Activated naive CD8-positive, alpha-beta T cell treated with anti-CD3 and anti-CD28 coated beads for 36 hours (primary cell): ENCODE data around the gene DNASE1L1. TPM values are rescaled to one million over a fixed set of nuclear protein-coding genes. Genes with fewer than 3 reads are reported as not detected.

ENCODE experiments used
- DNase-seq: peaks from one replicate; pipeline ENCODE4 v3.0.0; 2021
- H3K27ac Mint-ChIP-seq: one replicate; pipeline ENCODE4 v1.8.0; 2022; ENCODE audit warnings: mild to moderate bottlenecking, moderate library complexity, mixed read lengths
- H3K27me3 Mint-ChIP-seq: one replicate; pipeline ENCODE4 v1.8.0; 2022; ENCODE audit warnings: mild to moderate bottlenecking, mixed read lengths
- H3K36me3 Mint-ChIP-seq: one replicate; pipeline ENCODE4 v1.8.0; 2021; ENCODE audit warnings: mild to moderate bottlenecking, mixed read lengths
- H3K4me1 Mint-ChIP-seq: one replicate; pipeline ENCODE4 v1.8.0; 2021; ENCODE audit warnings: mixed read lengths
- H3K4me3 Mint-ChIP-seq: one replicate; pipeline ENCODE4 v1.8.0; 2022; ENCODE audit warnings: mild to moderate bottlenecking, moderate library complexity, mixed read lengths
- H3K9me3 Mint-ChIP-seq: one replicate; pipeline ENCODE4 v1.8.0; 2022; ENCODE audit warnings: mixed read lengths
- total RNA-seq, 2 experiments: library from RNA; stranded (reverse); gene quantifications; one replicate each; pipeline ENCODE4 v1.2.3, GENCODE V29; 2021

Gene DNASE1L1, protein sequence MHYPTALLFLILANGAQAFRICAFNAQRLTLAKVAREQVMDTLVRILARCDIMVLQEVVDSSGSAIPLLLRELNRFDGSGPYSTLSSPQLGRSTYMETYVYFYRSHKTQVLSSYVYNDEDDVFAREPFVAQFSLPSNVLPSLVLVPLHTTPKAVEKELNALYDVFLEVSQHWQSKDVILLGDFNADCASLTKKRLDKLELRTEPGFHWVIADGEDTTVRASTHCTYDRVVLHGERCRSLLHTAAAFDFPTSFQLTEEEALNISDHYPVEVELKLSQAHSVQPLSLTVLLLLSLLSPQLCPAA
- 10 to 100 TPM; 12.4 to 12.7 TPM for total RNA-seq

DNA sequence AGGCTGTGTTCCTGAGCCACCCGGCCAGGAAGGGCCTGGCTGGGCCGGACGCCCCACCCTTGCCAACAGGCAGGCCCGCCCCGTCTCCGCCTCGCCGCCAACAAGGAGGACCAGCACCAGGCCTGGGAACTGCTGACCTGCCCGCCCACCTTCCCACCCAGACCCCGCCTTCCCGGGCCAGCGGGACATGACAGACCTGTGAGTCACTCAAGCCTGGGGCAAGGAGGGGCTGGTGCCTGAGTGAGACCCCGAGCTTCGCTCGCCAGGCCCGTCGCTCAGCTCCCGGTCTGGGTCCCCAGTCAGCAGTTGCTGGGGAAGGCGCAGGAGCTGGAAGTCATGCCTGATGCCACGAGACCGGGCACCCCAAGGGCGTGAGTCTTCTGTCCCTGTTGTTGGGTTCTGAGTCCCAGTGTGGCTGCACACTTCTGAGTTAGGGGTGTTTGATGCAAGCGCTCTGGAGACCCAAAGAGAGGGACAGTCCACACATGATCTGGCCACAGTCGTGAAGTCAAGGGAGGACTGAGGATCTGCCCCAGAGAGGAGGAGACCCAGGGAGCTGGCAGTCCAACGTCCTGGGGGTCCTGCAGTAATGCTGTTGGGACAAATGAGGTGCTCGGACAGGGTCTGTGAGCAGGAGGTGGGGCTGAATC is at the start of gene DNASE1L1:
Gene DNASE1L1 (minus strand): TSS at position 33 of the 650 bp plus-strand sequence. CDS start 3,686 bp downstream, outside the sequence.
- peaks cover 6% of the 10 kb centered on the region for H3K4me1 Mint-ChIP-seq
- H3K36me3 Mint-ChIP-seq, result peaks cover 5% of the 10 kb centered on the region
- no peaks in the 10 kb centered on the region for H3K27me3 Mint-ChIP-seq
- H3K27ac Mint-ChIP-seq, result peak within 1 kb of the TSS; percentile 67
- DNase-seq, result peak; percentile 48
- H3K4me3 Mint-ChIP-seq, result peak within 1 kb of the TSS; percentile 79
- H3K9me3 Mint-ChIP-seq, result no peaks in the 10 kb centered on the region

DNA sequence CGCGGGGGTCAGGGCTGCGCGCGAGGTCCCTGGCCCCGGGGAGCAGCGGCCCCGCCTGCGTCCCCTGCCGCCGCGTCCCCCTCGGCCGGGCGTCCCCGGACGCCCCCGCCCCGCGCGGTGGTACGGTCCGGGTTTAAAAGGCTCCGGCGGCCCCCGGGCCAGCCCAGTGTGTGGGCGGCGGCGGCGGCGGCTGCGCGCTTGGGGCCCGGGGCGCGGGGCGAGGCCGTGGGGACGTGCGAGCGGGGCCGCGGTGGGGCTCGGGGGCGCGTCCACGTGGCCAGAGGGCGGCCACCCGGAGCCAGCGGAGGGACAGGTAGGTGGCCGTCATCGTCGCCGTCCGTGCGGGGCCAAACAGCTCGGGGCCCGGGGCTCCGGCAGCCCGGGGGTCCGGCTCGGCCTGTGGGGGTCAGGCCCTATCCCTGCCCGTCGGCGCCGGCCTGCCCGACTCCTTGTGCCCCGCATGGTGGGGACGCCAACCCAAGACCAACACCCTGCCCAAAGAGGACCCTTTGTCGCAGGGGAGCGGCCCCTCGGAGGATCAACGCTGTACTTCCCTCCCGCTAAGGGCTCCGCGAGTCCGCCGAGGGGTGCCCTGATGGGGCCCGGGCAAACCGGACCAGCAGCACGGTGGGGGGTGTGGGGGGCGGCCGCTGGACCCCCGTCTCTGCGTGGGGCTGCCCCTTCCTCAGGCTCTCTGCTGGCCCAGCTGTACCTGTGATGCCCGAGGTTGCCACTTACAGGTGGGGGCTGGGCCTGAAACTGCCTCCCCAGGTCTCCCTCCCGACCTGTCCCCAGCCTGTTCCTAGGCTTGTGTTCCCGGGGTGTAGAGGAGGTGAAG is 49.3 kb upstream of the DNASE1L1 start, which contains the start of gene PLXNA3:
Gene PLXNA3 (plus strand): TSS at position 166 of the 838 bp plus-strand sequence. CDS start 1,903 bp downstream, outside the sequence.
- Mint-ChIP-seq H3K27ac (peak within 1 kb of the TSS; percentile 87), H3K36me3 (peaks cover 2% of the 10 kb centered on the region), H3K27me3 (no peaks in the 10 kb centered on the region), H3K9me3 (no peaks in the 10 kb centered on the region), H3K4me1 (peaks cover 4% of the 10 kb centered on the region), H3K4me3 (peak within 1 kb of the TSS; percentile 87)
- peak; percentile 76 for DNase-seq

DNA sequence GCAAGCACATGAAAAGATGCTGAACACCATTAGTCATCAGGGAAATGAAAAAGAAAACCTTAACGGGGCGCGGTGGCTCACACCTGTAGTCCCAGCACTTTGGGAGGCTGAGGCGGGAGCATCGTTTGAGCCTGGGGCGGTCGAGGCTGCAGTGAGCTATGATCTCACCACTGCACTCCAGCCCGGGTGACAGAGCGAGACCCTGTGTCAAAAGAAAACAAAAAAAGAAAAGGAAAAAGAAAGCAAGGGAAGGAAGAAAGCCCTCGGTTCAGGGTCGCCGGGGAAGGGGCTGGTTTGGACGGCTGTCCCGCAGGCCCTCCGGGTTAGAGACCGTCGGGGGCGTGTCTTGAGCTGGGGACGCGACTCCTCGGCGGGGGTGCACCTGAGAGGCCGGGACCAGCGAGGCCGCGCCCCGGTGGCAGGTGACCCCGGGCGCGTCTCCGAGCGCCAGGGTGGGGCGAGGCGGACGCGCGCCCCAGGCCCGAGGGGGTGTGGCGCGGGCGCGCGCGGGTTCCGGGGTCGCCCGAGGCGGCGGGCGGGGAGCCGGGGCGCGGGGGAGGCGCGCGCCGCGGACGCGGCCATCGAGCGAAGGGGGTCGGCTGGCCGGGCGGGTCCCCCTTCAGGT is 48.5 kb upstream of the DNASE1L1 start:
- peak overlapping the region; percentile 87 for H3K27ac Mint-ChIP-seq
- H3K4me3 Mint-ChIP-seq, result peak overlapping the region; percentile 87
- H3K36me3 Mint-ChIP-seq, result peaks cover 2% of the 10 kb centered on the region
- no peaks in the 10 kb centered on the region for H3K9me3 Mint-ChIP-seq
- DNase-seq, result peak; percentile 69
- no peaks in the 10 kb centered on the region for H3K27me3 Mint-ChIP-seq
- peaks cover 4% of the 10 kb centered on the region for H3K4me1 Mint-ChIP-seq

DNA sequence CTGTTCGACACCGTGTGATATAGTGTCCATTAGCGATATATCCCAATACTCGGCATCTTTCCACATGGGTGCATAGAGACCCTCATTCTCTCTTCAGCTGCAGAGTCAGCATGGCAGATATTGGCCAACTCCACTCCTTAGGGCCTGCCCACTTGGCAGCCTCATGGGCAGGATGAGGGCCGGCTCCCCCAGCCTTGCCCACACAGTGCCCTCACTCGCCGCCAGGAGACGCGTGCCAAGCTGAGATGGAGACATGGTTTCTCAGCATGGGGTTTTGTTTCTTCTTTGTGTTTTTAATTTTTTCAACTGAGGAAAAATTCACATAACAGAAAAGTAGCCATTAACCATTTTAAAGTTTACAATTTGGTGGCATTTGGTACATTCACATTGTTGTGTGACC is 43.8 kb upstream of the DNASE1L1 start:
- DNase-seq, result no peak
- no peak overlapping the region for H3K4me3 Mint-ChIP-seq
- H3K27ac Mint-ChIP-seq, result no peak overlapping the region
- H3K9me3 Mint-ChIP-seq, result no peaks in the 10 kb centered on the region
- peaks cover 2% of the 10 kb centered on the region for H3K36me3 Mint-ChIP-seq
- H3K27me3 Mint-ChIP-seq, result no peaks in the 10 kb centered on the region
- H3K4me1 Mint-ChIP-seq, result peaks cover 4% of the 10 kb centered on the region

DNA sequence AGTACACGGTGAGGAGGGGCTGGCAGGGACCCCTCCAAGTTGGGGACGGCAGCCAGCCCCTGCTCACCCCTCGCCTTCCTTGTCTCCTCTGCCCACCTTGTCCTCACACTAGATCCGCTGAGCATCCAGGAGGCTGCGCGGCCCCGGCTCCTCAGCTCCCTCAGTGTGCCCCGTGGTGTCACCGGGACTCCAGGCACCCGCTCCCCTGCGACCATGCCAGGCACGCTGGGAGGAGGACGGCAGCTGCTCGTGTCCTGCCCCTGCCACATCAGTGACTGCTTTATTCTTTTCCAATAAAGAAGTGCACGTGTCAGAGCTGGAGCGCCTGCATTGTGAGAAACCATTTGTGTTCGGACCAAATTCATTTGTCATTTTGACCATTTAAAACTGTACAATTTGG is 41.3 kb upstream of the DNASE1L1 start:
- no peaks in the 10 kb centered on the region for H3K27me3 Mint-ChIP-seq
- no peak for DNase-seq
- no peaks in the 10 kb centered on the region for H3K4me1 Mint-ChIP-seq
- no peaks in the 10 kb centered on the region for H3K9me3 Mint-ChIP-seq
- no peak overlapping the region for H3K27ac Mint-ChIP-seq
- H3K4me3 Mint-ChIP-seq, result no peak overlapping the region
- peaks cover 2% of the 10 kb centered on the region for H3K36me3 Mint-ChIP-seq

DNA sequence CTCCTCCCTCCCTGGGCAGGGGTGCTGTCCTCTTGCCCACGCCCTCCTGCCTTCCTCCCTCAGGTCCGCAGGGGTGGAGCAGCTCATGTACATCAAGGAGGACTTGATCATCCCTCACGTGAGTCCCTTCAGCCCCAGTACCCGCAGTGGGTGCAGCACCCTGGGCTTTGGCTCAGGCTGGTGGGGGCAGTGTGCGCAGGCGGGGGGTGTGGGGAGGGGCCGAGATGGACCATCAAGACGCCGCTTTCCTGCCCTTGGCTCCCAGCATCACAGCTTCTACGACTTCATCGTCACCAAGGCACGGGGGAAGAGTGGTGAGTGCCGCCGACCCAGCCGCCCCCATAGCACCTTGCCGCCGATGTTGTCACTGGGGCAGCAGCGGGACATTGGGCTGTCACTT is 40.6 kb upstream of the DNASE1L1 start:
- no peak for DNase-seq
- Mint-ChIP-seq H3K4me3 (no peak overlapping the region), H3K4me1 (no peaks in the 10 kb centered on the region), H3K27ac (no peak overlapping the region), H3K9me3 (no peaks in the 10 kb centered on the region), H3K36me3 (peaks cover 2% of the 10 kb centered on the region), H3K27me3 (no peaks in the 10 kb centered on the region)

DNA sequence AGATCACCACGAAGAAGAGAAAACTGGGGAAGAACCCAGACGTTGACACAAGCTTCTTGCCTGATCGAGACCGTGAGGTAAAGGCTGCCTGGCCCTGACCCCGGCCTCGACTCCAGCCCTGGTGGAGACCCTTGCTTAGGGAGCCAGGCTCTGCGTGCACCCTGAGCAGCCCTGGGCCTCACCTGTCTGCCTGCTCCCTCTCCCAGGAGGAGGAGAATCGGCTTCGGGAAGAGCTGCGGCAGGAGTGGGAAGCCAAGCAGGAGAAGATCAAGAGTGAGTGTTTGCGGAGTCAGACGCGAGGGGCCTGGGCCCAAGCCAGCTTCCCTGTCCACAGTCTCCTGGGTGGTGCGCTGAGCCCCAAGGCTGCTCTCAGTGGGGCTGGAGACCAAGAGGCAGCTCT is 39.4 kb upstream of the DNASE1L1 start:
- Mint-ChIP-seq H3K27ac (no peak overlapping the region), H3K36me3 (no peaks in the 10 kb centered on the region), H3K4me1 (no peaks in the 10 kb centered on the region)

DNA sequence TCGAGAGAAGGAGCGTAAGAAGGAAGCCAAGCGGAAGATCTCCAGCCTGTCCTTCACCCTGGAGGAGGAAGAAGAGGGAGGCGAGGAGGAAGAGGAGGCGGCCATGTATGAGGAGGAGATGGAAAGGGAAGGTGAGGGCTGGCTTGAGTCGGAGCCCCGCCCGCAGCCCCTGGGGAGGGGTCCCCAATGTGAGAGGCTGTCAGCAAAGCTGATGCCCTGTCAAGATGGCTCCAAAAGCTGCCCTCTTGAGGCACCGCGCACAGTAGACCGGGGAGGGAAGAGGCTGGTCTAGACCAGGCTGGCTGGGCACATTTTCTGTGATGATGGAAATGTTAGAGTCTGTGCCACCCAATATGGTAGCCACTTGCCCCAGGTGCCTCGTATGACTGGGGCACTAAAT is 37.4 kb upstream of the DNASE1L1 start:
- no peaks in the 10 kb centered on the region for H3K36me3 Mint-ChIP-seq
- no peak overlapping the region for H3K27ac Mint-ChIP-seq
- H3K27me3 Mint-ChIP-seq, result no peaks in the 10 kb centered on the region
- no peaks in the 10 kb centered on the region for H3K9me3 Mint-ChIP-seq
- no peak overlapping the region for H3K4me3 Mint-ChIP-seq
- DNase-seq, result no peak
- H3K4me1 Mint-ChIP-seq, result no peaks in the 10 kb centered on the region

More for the DNA sequence above, 39.4 kb upstream of the DNASE1L1 start:
- Mint-ChIP-seq H3K4me3 (no peak overlapping the region), H3K9me3 (no peaks in the 10 kb centered on the region), H3K27me3 (no peaks in the 10 kb centered on the region)
- no peak for DNase-seq

DNA sequence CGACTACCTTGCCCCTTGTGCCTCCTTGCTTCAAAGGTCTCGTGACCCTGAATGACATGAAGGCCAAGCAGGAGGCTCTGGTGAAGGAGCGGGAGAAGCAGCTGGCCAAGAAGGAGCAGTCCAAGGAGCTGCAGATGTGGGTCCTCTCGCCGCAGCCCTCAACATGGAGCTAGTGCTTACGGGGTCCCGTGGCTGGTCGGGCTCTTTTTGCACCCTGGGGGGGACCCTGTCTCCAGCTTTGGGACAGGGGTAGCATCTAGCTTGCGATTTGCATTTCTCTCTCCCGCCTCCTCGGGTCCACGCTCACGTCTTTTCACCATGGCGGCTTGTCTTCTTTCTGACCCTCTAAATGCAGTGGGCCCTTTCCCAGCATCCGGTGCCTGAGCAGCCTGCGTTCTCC is 36.7 kb upstream of the DNASE1L1 start:
- H3K4me1 Mint-ChIP-seq, result no peaks in the 10 kb centered on the region
- H3K27ac Mint-ChIP-seq, result no peak overlapping the region
- H3K9me3 Mint-ChIP-seq, result no peaks in the 10 kb centered on the region
- H3K4me3 Mint-ChIP-seq, result no peak overlapping the region
- H3K36me3 Mint-ChIP-seq, result no peaks in the 10 kb centered on the region
- DNase-seq, result no peak
- no peaks in the 10 kb centered on the region for H3K27me3 Mint-ChIP-seq

DNA sequence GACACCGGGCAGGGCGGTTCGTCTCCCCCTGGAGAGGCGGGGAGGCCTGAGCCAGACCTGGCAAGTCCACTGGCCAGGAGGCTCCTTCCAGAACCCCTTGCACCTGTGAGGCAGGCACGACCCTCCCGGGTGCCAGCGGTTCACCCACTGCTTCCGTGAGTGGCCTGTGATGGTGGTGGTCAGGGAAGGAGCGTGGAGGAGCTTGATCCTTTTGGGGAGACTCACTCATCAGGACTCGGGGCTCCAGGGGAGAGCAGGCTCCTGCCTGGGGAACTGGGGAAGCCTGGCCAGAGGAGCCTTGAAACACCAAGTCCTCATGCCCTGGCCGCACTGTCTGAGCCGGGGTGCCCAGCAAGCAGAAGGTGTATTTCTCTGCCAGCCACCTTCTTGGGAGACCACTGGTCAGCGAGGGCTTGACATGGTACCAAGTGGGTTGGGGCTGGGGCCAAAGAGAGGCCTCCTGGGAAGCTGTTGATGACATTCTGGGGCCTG is 35.7 kb upstream of the DNASE1L1 start:
- Mint-ChIP-seq H3K27ac (peak overlapping the region; percentile 16), H3K4me3 (peak overlapping the region; percentile 57), H3K4me1 (peaks cover 4% of the 10 kb centered on the region), H3K27me3 (no peaks in the 10 kb centered on the region), H3K9me3 (no peaks in the 10 kb centered on the region), H3K36me3 (no peaks in the 10 kb centered on the region)
- no peak for DNase-seq

DNA sequence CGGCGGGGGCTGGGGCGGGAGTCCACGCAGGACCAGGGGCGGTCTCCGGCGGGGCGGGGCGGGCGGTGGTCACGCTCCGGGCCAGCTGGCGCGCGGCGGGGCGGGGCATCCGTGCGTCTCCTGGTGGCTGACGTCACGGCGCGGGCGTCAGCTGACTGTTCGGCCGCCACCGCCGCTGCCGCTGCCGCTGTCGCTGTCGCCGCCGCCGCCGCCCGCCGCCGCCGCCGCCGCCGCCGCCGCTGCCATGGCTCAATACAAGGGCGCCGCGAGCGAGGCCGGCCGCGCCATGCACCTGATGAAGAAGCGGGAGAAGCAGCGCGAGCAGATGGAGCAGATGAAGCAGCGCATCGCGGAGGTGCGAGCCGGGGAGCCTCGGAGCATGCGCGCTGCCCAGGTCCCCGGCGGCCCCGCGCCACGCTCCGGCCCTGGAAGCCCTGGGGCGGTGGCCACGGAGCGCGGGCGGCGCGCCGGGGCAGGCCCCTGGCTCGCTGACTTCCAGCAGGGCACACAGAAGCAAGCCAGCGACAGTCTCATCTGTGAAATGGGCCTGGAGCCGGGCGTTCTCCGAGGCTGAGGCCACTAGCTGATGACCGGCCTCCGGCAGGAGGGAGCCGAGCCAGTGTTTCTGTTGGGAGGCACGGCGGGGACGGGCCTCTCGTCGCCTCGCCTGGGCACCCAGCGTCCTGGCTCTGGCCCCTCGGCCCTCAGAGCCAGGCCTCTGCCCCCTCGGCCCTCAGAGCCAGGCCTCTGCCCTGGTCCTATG is 35.1 kb upstream of the DNASE1L1 start, which contains the start of gene FAM50A:
Gene FAM50A (plus strand): TSS at position 150 of the 763 bp plus-strand sequence. CDS start 95 bp downstream, at position 245.
- H3K27ac Mint-ChIP-seq, result peak within 1 kb of the TSS; percentile 78
- peak; percentile 77 for DNase-seq
- no peaks in the 10 kb centered on the region for H3K9me3 Mint-ChIP-seq
- peaks cover 4% of the 10 kb centered on the region for H3K4me1 Mint-ChIP-seq
- H3K36me3 Mint-ChIP-seq, result no peaks in the 10 kb centered on the region
- H3K27me3 Mint-ChIP-seq, result no peaks in the 10 kb centered on the region
- peak within 1 kb of the TSS; percentile 76 for H3K4me3 Mint-ChIP-seq

DNA sequence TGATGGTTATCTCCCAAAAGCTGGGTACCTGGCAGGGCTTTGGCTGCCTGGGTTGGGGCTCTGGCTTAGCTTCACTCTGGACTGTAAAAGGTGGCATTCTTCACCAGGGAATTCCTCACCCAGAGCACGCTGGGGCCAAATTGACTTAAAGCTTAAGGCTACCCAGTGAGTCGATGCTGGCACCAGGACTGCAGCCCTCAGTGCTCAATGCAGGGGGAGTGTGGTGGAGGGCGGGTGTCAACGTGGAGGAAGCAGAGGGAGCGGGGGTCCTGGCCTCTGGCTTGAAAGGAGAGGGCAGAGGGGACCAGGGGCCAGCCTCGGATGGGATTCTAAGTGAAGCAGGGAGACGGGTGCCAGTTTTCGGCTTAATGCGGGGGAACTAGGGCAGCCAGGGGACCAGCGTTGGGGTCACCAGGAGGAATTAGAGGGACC is 34.4 kb upstream of the DNASE1L1 start:
- DNase-seq, result no peak

DNA sequence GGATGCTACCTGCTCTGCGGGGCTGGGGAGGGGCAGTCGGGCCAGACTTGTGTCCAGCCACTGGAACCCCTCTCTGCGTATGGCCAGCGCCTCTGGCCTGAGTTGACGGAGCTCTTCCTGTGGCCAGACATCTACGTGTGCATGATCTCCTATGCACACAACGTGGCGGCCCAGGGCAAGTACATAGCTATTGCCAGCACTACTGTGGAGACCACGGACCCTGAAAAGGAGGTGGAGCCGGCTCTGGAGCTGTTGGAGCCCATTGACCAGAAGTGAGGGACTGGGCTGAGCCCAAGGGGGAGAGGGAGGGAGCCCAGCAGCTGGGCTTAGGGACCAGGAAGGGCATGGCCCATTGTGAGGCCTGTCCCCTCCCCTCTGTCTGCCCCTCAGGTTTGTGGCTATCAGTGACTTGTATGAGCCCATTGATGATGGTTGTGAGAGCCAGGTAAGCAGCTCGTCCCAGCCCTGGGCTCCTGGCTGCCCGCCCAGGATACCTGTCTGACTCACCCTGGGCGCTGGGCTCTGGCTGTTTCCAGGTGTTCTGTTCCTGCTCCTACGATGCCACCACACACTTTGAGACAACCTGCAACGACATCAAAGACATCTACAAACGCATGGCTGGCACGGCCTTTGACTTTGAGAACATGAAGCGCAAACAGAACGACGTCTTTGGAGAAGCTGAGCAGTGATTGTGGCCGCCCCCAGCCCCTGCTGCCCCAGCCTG is 33.1 kb upstream of the DNASE1L1 start:
- Mint-ChIP-seq H3K9me3 (no peaks in the 10 kb centered on the region), H3K4me1 (peaks cover 13% of the 10 kb centered on the region), H3K36me3 (no peaks in the 10 kb centered on the region), H3K27ac (no peak overlapping the region), H3K27me3 (no peaks in the 10 kb centered on the region), H3K4me3 (no peak overlapping the region)
- no peak for DNase-seq

More for the DNA sequence above, 34.4 kb upstream of the DNASE1L1 start:
- peak overlapping the region; percentile 78 for H3K27ac Mint-ChIP-seq
- no peaks in the 10 kb centered on the region for H3K36me3 Mint-ChIP-seq
- no peaks in the 10 kb centered on the region for H3K9me3 Mint-ChIP-seq
- H3K27me3 Mint-ChIP-seq, result no peaks in the 10 kb centered on the region
- H3K4me3 Mint-ChIP-seq, result peak overlapping the region; percentile 76
- peaks cover 8% of the 10 kb centered on the region for H3K4me1 Mint-ChIP-seq
